SH-SY5Y (cell line): ENCODE data around the gene CXXC5.

ENCODE experiments used
- GATA2 ChIP-seq: IDR thresholded peaks from 2 replicates; pipeline ENCODE4 v1.6.1; 2011; ENCODE audit warnings: mild to moderate bottlenecking, low read depth, low read length
- GATA3 ChIP-seq: IDR thresholded peaks from 2 replicates; pipeline ENCODE4 v1.6.1; 2011; ENCODE audit warnings: low read depth, mild to moderate bottlenecking, low read length, moderate library complexity

GRCh38 chr5:139684350-139684880 lies 36.3 kb downstream of the CXXC5 start:
- TF ChIP-seq GATA2 (no peak), GATA3 (no peak)
